Measurements from ENCODE around the gene TNPO3.

- TF ChIP-seq CTCF (IDR thresholded peaks at IDR 0.05; ENCODE audit: insufficient read depth, low read length, poor library complexity, severe bottlenecking) (no peak), EZH2phosphoT487 (conservative IDR thresholded peaks at IDR 0.05; ENCODE audit: low read length) (no peak)
Observed at GRCh38 chr7:128919881-128920799, 134.8 kb downstream of the TNPO3 start.
